Measurements from ENCODE around the gene ELAVL1.

Gene ELAVL1

GRCh38 chr19:7922836-7923195 is 82.6 kb downstream of the ELAVL1 start:
- no peak for TF ChIP-seq CTCF (IDR thresholded peaks at IDR 0.05)

DNA sequence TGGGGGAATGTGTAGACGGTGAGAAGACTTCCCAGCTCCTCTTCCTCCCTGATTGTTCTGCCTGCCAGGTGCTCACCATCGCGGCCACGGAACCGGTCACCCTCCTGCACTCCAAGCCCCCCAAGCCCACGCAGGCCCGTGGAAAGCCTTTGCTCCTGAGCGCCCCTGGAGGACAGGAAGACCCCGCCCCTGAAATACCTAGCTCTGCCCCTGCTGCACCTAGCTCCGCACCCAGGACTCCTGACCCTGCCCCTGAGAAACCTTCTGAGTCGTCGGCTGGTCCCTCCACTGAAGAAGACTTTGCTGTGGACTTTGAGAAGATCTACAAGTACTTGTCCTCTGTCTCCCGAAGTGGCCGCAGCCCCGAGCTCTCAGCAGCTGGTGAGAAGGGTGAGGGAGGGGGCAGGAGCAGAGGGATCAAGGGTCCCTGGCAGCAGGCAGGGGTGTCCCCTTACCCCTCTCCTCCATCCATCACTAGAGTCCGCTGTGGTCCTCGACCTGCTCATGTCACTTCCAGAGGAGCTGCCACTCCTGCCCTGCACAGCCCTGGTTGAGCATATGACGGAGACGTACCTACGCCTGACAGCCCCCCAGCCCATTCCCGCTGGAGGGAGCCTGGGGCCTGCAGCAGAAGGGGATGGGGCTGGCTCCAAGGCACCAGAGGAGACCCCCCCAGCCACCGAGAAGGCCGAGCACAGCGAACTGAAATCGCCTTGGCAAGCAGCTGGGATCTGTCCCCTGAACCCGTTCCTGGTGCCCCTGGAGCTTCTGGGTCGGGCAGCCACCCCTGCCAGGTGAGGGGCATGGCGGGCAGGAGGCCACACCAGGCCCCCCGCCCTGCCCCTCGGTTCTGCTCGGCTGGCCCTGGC is 83.2 kb downstream of the ELAVL1 start:
- no peak for TF ChIP-seq CTCF (IDR thresholded peaks at IDR 0.05)

DNA sequence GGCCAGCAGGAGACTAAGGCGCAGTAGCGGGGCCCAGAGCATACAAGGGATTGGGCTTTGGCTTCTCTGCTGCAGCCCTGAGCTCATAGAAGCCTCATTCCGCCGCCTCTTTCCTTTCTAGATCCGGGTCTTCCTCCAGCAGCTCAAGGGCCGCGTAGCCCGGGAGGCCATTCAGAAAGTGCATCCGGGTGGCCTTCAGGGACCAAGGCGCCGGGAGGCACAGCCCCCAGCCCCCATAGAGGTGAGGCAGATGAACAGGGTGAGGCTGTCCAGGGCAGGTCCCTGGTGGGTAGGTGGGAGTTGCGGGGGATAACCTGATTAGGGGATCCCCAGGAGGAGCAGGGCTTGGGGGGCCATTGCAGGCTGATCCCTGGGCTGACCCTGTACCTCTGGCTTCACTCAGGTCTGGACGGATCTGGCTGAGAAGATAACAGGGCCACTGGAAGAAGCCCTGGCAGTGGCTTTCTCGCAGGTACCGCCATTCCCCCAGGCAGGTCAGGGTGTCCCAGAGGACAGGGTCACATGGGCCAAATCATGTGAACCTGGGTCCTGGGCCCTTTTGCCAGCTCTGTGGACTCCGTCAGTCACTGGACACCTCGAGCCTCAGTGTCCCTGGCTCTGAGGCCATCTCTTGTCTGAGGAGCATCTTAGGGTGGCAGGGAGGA is 84.0 kb downstream of the ELAVL1 start:
- no peak for TF ChIP-seq CTCF (IDR thresholded peaks at IDR 0.05)

DNA sequence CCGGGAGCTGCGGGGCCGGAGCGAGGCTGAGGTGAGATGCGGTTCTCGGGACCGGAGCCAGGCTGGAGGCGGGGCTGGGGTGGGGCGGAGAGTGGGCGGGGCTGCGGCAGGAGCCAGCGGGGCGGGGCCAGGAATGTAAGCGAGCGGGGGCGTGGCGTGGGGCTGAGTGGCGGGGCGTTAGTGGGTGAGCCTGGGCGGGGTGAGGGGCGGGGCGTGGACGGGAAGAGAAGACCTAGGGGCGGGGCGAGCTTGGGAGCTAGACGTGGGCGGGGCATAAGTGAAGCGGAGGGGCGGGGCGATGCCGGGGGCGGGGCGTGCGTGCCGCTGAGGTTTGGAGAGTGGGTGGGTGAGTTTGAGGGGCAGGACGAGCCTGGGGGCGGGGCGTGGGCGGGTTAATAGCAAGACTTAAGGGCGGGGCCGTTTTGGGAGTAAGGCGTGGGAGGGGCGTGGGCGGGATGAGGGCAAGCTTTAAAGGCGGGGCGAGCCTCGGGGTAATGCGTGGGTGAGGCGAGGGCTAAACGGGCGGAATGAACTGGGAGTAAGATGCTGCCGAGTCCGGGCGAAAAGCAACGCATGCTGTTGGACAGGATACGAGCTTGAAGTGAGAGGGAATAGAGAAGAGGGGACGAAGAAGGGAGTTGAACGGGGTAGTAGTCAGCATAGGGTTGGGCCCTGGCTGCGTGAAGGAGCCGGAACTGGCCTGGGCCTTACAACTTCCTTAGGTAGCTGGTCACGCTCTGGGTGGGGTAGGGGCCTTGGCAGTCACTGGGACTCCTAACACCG is 84.7 kb downstream of the ELAVL1 start:
- TF ChIP-seq CTCF (IDR thresholded peaks at IDR 0.05): no peak

DNA sequence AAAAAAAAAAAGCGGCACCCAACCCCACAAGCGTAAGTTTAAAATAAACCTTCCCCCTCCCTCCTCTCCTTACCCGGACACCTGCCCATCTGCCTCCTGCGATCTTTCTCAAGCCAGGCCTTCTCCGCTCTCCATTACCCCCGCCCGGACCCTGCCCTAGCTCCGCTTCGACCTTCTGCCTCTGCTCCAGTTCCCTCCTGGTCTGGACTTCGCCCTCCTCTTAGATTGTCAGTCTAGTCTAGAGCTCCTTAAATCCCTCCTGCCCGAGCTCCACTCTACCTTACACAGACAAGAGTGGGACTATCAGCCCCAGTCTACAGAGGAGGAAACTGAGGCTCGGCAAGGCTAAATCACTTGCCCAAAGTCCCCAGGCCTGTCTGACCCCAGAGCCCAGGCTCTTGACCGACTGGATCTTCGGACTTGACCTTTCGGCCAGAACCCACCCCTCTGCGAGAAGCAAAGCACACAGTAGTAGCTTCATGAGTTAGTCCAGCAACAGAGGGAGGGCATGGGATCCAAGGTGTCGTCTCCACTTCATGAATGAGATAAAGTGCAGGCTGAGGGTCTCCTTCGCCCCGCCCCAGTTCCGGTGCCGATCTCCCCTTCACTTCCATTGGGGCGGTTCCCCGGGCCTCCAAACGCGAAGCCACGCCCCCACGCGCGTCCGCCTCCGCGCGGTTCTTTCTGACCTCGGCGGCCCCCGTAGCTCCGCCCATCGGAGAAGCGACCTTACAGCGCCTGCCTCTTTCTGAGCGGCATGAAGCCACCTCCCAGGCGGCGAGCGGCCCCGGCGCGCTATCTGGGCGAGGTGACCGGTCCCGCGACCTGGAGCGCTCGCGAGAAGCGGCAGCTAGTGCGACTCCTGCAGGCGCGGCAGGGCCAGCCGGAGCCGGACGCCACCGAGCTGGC is 85.6 kb downstream of the ELAVL1 start, which contains the start of gene SNAPC2:
Gene SNAPC2, plus strand, starts transcription at position 729 of the 909 bp plus-strand sequence. Its CDS starts 29 bp downstream, at position 758.
- TF ChIP-seq CTCF (IDR thresholded peaks at IDR 0.05): no peak

DNA sequence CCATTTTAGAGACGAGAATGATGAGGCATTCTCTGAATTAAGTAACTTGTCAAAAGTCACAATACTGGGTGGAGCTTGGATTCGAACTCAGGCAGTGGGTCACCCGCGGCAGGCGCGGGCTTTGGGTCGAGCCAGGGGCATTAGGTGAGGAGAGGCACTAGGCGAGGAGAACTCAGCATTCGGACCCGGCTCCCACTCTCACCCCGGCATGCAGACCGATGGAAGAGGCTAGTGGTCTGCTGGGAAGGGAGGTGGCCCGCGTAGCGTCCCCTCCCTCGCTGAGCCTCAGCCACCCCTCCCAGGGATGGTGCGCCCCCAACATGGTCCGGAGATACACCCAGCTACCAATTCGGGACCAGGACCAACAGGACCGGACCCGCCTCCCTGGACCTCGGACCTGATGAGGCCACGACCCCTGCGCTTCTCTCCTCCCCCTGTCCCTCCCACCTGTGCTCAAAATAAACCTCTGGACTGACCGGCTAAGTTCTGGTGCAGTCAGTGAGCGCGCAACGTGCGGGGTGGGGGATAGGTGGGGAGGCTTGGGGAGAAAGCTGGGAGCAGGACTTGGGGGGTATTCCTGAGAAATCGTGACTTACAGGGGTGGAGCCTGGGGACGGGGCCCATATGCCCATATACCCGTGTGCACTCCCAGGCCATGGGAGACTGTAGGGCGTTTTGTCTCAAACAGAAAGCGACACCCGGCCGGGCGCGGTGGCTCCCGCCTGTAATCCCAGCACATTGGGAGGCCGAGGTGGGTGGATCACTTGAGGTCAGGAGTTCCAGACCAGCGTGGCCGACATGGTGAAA is 86.6 kb downstream of the ELAVL1 start:
- no peak for TF ChIP-seq CTCF (IDR thresholded peaks at IDR 0.05)

All from LNCAP (cell line).